ENCODE data around the gene CTBP1.

Gene CTBP1

GRCh38 chr4:1211371-1211770 lies 37.6 kb downstream of the CTBP1 start:
- H3K27ac Mint-ChIP-seq: no peak overlapping the region
- H3K4me1 Mint-ChIP-seq (ENCODE audit: low read depth): peaks cover under 1% of the 10 kb centered on the region
- peaks cover 2% of the 10 kb centered on the region for H3K36me3 Mint-ChIP-seq (ENCODE audit: low read depth)
- no peaks in the 10 kb centered on the region for H3K9me3 Mint-ChIP-seq
- no peak overlapping the region for H3K4me3 Mint-ChIP-seq
- H3K27me3 Mint-ChIP-seq (ENCODE audit: low read depth): no peaks in the 10 kb centered on the region

GRCh38 chr4:1210971-1211370 lies 38.0 kb downstream of the CTBP1 start:
- Mint-ChIP-seq H3K27me3 (ENCODE audit: low read depth) (no peaks in the 10 kb centered on the region), H3K27ac (no peak overlapping the region), H3K4me3 (no peak overlapping the region), H3K36me3 (ENCODE audit: low read depth) (peaks cover 2% of the 10 kb centered on the region), H3K9me3 (no peaks in the 10 kb centered on the region), H3K4me1 (ENCODE audit: low read depth) (no peaks in the 10 kb centered on the region)

- no peaks in the 10 kb centered on the region for H3K4me1 Mint-ChIP-seq (ENCODE audit: low read depth)
- H3K9me3 Mint-ChIP-seq: no peaks in the 10 kb centered on the region
- peaks cover 2% of the 10 kb centered on the region for H3K36me3 Mint-ChIP-seq (ENCODE audit: low read depth)
- H3K27ac Mint-ChIP-seq: no peak overlapping the region
- H3K4me3 Mint-ChIP-seq: no peak overlapping the region
- no peaks in the 10 kb centered on the region for H3K27me3 Mint-ChIP-seq (ENCODE audit: low read depth)
Observed at GRCh38 chr4:1210241-1210841, 38.6 kb downstream of the CTBP1 start.

- peaks cover 2% of the 10 kb centered on the region for H3K36me3 Mint-ChIP-seq (ENCODE audit: low read depth)
- H3K9me3 Mint-ChIP-seq: no peaks in the 10 kb centered on the region
- no peaks in the 10 kb centered on the region for H3K27me3 Mint-ChIP-seq (ENCODE audit: low read depth)
- H3K4me3 Mint-ChIP-seq: no peak overlapping the region
- no peak overlapping the region for H3K27ac Mint-ChIP-seq
- peaks cover 1% of the 10 kb centered on the region for H3K4me1 Mint-ChIP-seq (ENCODE audit: low read depth)
Observed at GRCh38 chr4:1209821-1210220, 39.1 kb downstream of the CTBP1 start.

- Mint-ChIP-seq H3K4me1 (ENCODE audit: low read depth) (peaks cover 7% of the 10 kb centered on the region), H3K27ac (no peak overlapping the region), H3K36me3 (ENCODE audit: low read depth) (peaks cover 6% of the 10 kb centered on the region), H3K9me3 (no peaks in the 10 kb centered on the region), H3K4me3 (no peak overlapping the region), H3K27me3 (ENCODE audit: low read depth) (no peaks in the 10 kb centered on the region)
Observed at GRCh38 chr4:1208970-1209704, 39.8 kb downstream of the CTBP1 start.

GRCh38 chr4:1208266-1208961 lies 40.5 kb downstream of the CTBP1 start:
- Mint-ChIP-seq H3K36me3 (ENCODE audit: low read depth) (peaks cover 6% of the 10 kb centered on the region), H3K4me1 (ENCODE audit: low read depth) (peaks cover 13% of the 10 kb centered on the region), H3K27ac (no peak overlapping the region), H3K9me3 (no peaks in the 10 kb centered on the region), H3K27me3 (ENCODE audit: low read depth) (no peaks in the 10 kb centered on the region), H3K4me3 (no peak overlapping the region)

- Mint-ChIP-seq H3K27ac (no peak overlapping the region), H3K4me3 (no peak overlapping the region), H3K4me1 (ENCODE audit: low read depth) (peaks cover 18% of the 10 kb centered on the region), H3K27me3 (ENCODE audit: low read depth) (no peaks in the 10 kb centered on the region), H3K36me3 (ENCODE audit: low read depth) (peaks cover 6% of the 10 kb centered on the region), H3K9me3 (no peaks in the 10 kb centered on the region)
Observed at GRCh38 chr4:1207603-1208265, 41.2 kb downstream of the CTBP1 start.

- Mint-ChIP-seq H3K27ac (no peak overlapping the region), H3K27me3 (ENCODE audit: low read depth) (no peaks in the 10 kb centered on the region), H3K36me3 (ENCODE audit: low read depth) (peaks cover 6% of the 10 kb centered on the region), H3K4me1 (ENCODE audit: low read depth) (peaks cover 21% of the 10 kb centered on the region), H3K9me3 (no peaks in the 10 kb centered on the region), H3K4me3 (no peak overlapping the region)
Observed at GRCh38 chr4:1207157-1207470, 41.8 kb downstream of the CTBP1 start.

- Mint-ChIP-seq H3K36me3 (ENCODE audit: low read depth) (peaks cover 6% of the 10 kb centered on the region), H3K27ac (no peak overlapping the region), H3K4me1 (ENCODE audit: low read depth) (peaks cover 26% of the 10 kb centered on the region), H3K9me3 (no peaks in the 10 kb centered on the region), H3K4me3 (no peak overlapping the region), H3K27me3 (ENCODE audit: low read depth) (no peaks in the 10 kb centered on the region)
Observed at GRCh38 chr4:1206299-1207156, 42.4 kb downstream of the CTBP1 start.

GRCh38 chr4:1205586-1206298 lies 43.2 kb downstream of the CTBP1 start:
- Mint-ChIP-seq H3K36me3 (ENCODE audit: low read depth) (peaks cover 6% of the 10 kb centered on the region), H3K4me1 (ENCODE audit: low read depth) (peaks cover 28% of the 10 kb centered on the region), H3K4me3 (no peak overlapping the region), H3K27ac (no peak overlapping the region), H3K9me3 (no peaks in the 10 kb centered on the region), H3K27me3 (ENCODE audit: low read depth) (no peaks in the 10 kb centered on the region)

- peaks cover 28% of the 10 kb centered on the region for H3K4me1 Mint-ChIP-seq (ENCODE audit: low read depth)
- peaks cover 6% of the 10 kb centered on the region for H3K36me3 Mint-ChIP-seq (ENCODE audit: low read depth)
- no peaks in the 10 kb centered on the region for H3K27me3 Mint-ChIP-seq (ENCODE audit: low read depth)
- no peaks in the 10 kb centered on the region for H3K9me3 Mint-ChIP-seq
- no peak overlapping the region for H3K4me3 Mint-ChIP-seq
- peak overlapping the region; percentile 57 for H3K27ac Mint-ChIP-seq
Observed at GRCh38 chr4:1204828-1205585, 43.9 kb downstream of the CTBP1 start.

GRCh38 chr4:1204286-1204827 lies 44.6 kb downstream of the CTBP1 start:
- Mint-ChIP-seq H3K9me3 (no peaks in the 10 kb centered on the region), H3K36me3 (ENCODE audit: low read depth) (peaks cover 5% of the 10 kb centered on the region), H3K27ac (peak overlapping the region; percentile 80), H3K27me3 (ENCODE audit: low read depth) (no peaks in the 10 kb centered on the region), H3K4me1 (ENCODE audit: low read depth) (peaks cover 30% of the 10 kb centered on the region), H3K4me3 (no peak overlapping the region)
